WTC11 (cell line): Measurements from ENCODE around the gene PRTN3. TPM values are rescaled to one million over a fixed set of nuclear protein-coding genes. Genes with fewer than 3 reads are reported as not detected.

Experiments used
- ATAC-seq: fragments of 200-7000 bp; cut with Tn5 transposase; 2 replicates; pipeline ENCODE4 v1.10.0; 2021; ENCODE audit warnings: mild to moderate bottlenecking, moderate library complexity
- CTCF ChIA-PET: fragments of 300-600 bp; sonication (Branson Sonifier 250); formaldehyde crosslinking; loops from one replicate; lab custom pipeline; 2021; ENCODE audit warnings: antibody characterized with exemption; lab: Charles Lee
- POLR2A ChIA-PET: fragments of 350-600 bp; sonication (Branson Sonifier 250); formaldehyde crosslinking; loops from one replicate; lab custom pipeline; 2021; ENCODE audit warnings: antibody characterized with exemption; lab: Charles Lee
- DNase-seq: peaks from one replicate; pipeline ENCODE4 v3.0.0; 2021; ENCODE audit warnings: low spot score
- H3K27ac Mint-ChIP-seq: 2 replicates; pipeline ENCODE4 v1.8.0; 2021; ENCODE audit warnings: mixed read lengths
- H3K27me3 Mint-ChIP-seq: 2 replicates; pipeline ENCODE4 v1.8.0; 2021; ENCODE audit warnings: low read depth, mild to moderate bottlenecking, moderate library complexity, mixed read lengths
- H3K36me3 Mint-ChIP-seq: 2 replicates; pipeline ENCODE4 v1.8.0; 2021; ENCODE audit warnings: mixed read lengths
- H3K4me1 Mint-ChIP-seq: 2 replicates; pipeline ENCODE4 v1.8.0; 2022; ENCODE audit warnings: mixed read lengths
- H3K4me3 Mint-ChIP-seq: 2 replicates; pipeline ENCODE4 v1.8.0; 2021; ENCODE audit warnings: mild to moderate bottlenecking, moderate library complexity, mixed read lengths
- H3K9me3 Mint-ChIP-seq: 2 replicates; pipeline ENCODE4 v1.8.0; 2021; ENCODE audit warnings: mixed read lengths
- EMX1 ChIP-seq: fragments of 250-450 bp; sonication (Bioruptor Pico); IDR thresholded peaks from 2 replicates; pipeline ENCODE4 v1.8.0; 2021; ENCODE audit warnings: mild to moderate bottlenecking
- FOXP1 ChIP-seq: sonication (generic); formaldehyde crosslinking; IDR thresholded peaks from 2 replicates; pipeline ENCODE4 v1.8.0; 2022; ENCODE audit warnings: missing genetic modification reagents, mild to moderate bottlenecking, moderate library complexity, borderline replicate concordance
- GRHL2 ChIP-seq: fragments of 250-450 bp; sonication (Bioruptor Pico); IDR thresholded peaks from 2 replicates; pipeline ENCODE4 v1.8.0; 2022; ENCODE audit warnings: mild to moderate bottlenecking, moderate library complexity; ENCODE audit not compliant: insufficient replicate concordance, severe bottlenecking
- JUN ChIP-seq: sonication (generic); formaldehyde crosslinking; IDR thresholded peaks from 2 replicates; pipeline ENCODE4 v1.8.0; 2023; ENCODE audit warnings: mild to moderate bottlenecking, missing genetic modification reagents
- ZNF423 ChIP-seq: fragments of 250-450 bp; sonication (Bioruptor Pico); IDR thresholded peaks from 2 replicates; pipeline ENCODE4 v2.1.2; 2022; ENCODE audit warnings: mild to moderate bottlenecking, moderate library complexity
- total RNA-seq: library from RNA; stranded (reverse); gene quantifications from 3 replicates; pipeline ENCODE4 v1.2.3, GENCODE V29; 2021
- TF ChIP-seq, protein P1 (sequence below): sonication (generic); formaldehyde crosslinking; IDR thresholded peaks from 2 replicates; pipeline ENCODE4 v1.8.1; 2022; ENCODE audit warnings: mild to moderate bottlenecking, moderate library complexity, missing genetic modification reagents
- TF ChIP-seq, protein P2 (sequence below): sonication (generic); formaldehyde crosslinking; IDR thresholded peaks from 2 replicates; pipeline ENCODE4 v1.8.0; 2022; ENCODE audit warnings: mild to moderate bottlenecking, missing genetic modification reagents
- TF ChIP-seq, protein P3 (sequence below): sonication (generic); formaldehyde crosslinking; IDR thresholded peaks from 2 replicates; pipeline ENCODE4 v1.8.1; 2022; ENCODE audit warnings: low read depth, mild to moderate bottlenecking, moderate library complexity, missing genetic modification reagents, borderline replicate concordance
- TF ChIP-seq, protein P4 (sequence below): sonication (generic); formaldehyde crosslinking; IDR thresholded peaks from 2 replicates; pipeline ENCODE4 v1.8.1; 2023; ENCODE audit warnings: mild to moderate bottlenecking, moderate library complexity, missing genetic modification reagents

The PRTN3 gene
- total RNA-seq, 1 experiment from 2014 or later, result 0.61 TPM

DNA sequence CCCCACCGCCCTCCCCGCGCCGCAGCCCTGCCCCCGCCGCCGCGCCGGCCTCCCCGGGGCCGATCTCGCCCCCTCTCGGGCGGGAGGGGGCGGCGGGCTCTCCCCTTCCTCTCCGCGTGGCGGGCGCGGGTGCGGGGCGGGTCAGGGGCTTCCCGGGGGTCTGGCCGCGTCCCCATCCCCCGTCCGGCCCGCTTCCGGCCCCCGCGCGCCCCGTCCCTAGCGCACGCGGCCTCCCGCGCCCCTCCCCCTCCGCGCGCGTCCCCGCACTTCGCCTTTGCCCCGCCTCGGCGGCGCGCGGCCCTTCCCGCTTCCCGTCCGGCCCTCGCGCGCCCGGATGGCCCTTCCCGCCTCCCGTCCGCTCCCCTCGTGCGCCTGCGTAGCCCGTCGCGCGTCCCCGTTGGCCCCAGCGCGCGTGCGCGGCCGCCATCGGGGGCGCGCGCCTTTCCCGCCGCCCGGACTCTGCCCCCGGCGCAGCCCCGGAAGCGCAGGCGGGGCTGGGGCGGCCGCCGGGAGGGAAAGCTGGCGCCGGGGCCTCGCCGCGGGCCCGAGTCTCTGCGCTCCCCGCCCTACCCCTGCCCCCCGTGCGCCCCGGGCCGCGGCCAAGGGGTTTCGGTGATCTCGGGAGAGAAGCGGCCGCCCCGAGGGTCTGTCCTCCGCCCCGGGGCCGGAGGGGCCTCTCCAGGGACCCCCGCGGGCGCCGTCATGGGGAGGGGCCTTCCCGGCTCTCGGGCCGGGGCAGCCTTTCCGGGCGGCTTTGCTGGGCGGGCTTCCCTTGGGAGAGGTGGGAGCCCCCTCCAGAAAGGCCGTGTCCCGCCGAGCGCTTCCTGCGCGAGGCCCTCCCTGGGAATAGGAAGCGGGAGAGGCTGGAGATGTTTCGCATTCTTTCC is 43.0 kb upstream of the PRTN3 start:
- ChIA-PET CTCF (interaction anchor here (1.0 kb wide), 1 partner anchor 56 kb away, joined by 3 read pairs; no protein-coding TSS in a partner anchor), POLR2A (interaction anchor here (0.5 to 1.4 kb wide), 2 partner anchors 14 to 44 kb away, joined by 3 to 5 read pairs; no protein-coding TSS in a partner anchor)
- Mint-ChIP-seq H3K4me3 (peak overlapping the region; percentile 87), H3K27ac (peak overlapping the region; percentile 95), H3K36me3 (peaks cover 27% of the 10 kb centered on the region), H3K27me3 (no peaks in the 10 kb centered on the region), H3K4me1 (peaks cover 38% of the 10 kb centered on the region)
- peak; percentile 82 for DNase-seq
- ATAC-seq, result peak; percentile 1
- TF ChIP-seq ZNF423, result no peak
- 0 out of 2 replicates have a peak, but pooled peaks have one; percentile 18 for TF ChIP-seq JUN (CRISPR knock-in tag)
- TF ChIP-seq, protein P1, sequence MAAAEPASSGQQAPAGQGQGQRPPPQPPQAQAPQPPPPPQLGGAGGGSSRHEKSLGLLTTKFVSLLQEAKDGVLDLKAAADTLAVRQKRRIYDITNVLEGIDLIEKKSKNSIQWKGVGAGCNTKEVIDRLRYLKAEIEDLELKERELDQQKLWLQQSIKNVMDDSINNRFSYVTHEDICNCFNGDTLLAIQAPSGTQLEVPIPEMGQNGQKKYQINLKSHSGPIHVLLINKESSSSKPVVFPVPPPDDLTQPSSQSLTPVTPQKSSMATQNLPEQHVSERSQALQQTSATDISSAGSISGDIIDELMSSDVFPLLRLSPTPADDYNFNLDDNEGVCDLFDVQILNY (CRISPR knock-in tag), result peak; percentile 94
- TF ChIP-seq EMX1 (CRISPR knock-in tag), result 0 out of 2 replicates have a peak, but pooled peaks have one; percentile 22
- no peak for TF ChIP-seq GRHL2 (CRISPR knock-in tag)
- TF ChIP-seq, protein P2, sequence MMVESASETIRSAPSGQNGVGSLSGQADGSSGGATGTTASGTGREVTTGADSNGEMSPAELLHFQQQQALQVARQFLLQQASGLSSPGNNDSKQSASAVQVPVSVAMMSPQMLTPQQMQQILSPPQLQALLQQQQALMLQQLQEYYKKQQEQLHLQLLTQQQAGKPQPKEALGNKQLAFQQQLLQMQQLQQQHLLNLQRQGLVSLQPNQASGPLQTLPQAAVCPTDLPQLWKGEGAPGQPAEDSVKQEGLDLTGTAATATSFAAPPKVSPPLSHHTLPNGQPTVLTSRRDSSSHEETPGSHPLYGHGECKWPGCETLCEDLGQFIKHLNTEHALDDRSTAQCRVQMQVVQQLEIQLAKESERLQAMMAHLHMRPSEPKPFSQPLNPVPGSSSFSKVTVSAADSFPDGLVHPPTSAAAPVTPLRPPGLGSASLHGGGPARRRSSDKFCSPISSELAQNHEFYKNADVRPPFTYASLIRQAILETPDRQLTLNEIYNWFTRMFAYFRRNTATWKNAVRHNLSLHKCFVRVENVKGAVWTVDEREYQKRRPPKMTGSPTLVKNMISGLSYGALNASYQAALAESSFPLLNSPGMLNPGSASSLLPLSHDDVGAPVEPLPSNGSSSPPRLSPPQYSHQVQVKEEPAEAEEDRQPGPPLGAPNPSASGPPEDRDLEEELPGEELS (CRISPR knock-in tag), result peak; percentile 63; the same call in 1 of the 2 replicates
- peak; percentile 86; the same call in 1 of the 2 replicates for TF ChIP-seq FOXP1
- TF ChIP-seq, protein P3, sequence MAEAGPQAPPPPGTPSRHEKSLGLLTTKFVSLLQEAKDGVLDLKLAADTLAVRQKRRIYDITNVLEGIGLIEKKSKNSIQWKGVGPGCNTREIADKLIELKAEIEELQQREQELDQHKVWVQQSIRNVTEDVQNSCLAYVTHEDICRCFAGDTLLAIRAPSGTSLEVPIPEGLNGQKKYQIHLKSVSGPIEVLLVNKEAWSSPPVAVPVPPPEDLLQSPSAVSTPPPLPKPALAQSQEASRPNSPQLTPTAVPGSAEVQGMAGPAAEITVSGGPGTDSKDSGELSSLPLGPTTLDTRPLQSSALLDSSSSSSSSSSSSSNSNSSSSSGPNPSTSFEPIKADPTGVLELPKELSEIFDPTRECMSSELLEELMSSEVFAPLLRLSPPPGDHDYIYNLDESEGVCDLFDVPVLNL (CRISPR knock-in tag), result peak; percentile 76; the same call in 1 of the 2 replicates
- TF ChIP-seq, all 79 proteins: peak for 6
- no peaks in the 10 kb centered on the region for H3K9me3 Mint-ChIP-seq

DNA sequence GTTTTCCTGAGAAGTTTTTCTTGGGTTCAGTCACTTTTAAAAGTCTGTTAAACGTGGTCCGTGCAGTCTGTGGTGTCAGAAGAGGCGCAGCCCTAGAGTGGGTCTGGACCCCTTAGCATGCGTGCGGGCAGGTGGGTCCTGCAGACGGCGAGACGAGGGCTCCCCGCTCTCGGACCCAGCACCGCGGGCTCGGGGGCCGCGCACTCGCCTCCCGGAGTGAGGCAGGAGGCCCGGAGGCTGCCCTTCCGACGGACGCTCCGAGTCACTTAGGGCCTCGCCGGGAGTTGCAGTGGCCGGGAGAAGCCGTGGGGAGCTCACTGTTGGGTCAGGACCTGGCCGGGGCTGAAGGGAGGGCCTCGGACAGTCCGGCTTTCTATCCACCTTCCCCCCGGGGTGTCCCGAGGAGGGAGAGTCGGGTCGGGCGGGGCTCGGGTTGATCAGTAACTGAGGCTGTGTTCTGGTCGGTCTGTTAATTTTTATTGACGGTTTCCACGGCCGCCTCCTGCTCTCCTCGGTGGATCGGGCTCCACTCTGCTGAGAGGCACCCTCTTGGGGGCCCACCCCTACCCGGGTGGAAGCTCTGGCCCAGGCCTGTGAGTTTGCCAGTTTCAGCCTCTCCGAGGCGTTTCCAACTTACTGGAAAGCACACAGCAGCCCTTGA is 42.3 kb upstream of the PRTN3 start:
- H3K4me3 Mint-ChIP-seq, result peak overlapping the region; percentile 87
- H3K4me1 Mint-ChIP-seq, result peaks cover 42% of the 10 kb centered on the region
- POLR2A ChIA-PET, result interaction anchor here (0.5 to 1.5 kb wide), 5 partner anchors 10 to 118 kb away, joined by 3 to 5 read pairs (median 4); no protein-coding TSS in a partner anchor
- TF ChIP-seq, protein P1 (CRISPR knock-in tag), result no peak
- TF ChIP-seq, protein P4, sequence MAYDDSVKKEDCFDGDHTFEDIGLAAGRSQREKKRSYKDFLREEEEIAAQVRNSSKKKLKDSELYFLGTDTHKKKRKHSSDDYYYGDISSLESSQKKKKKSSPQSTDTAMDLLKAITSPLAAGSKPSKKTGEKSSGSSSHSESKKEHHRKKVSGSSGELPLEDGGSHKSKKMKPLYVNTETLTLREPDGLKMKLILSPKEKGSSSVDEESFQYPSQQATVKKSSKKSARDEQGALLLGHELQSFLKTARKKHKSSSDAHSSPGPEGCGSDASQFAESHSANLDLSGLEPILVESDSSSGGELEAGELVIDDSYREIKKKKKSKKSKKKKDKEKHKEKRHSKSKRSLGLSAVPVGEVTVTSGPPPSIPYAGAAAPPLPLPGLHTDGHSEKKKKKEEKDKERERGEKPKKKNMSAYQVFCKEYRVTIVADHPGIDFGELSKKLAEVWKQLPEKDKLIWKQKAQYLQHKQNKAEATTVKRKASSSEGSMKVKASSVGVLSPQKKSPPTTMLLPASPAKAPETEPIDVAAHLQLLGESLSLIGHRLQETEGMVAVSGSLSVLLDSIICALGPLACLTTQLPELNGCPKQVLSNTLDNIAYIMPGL (CRISPR knock-in tag), result 0 out of 2 replicates have a peak, but pooled peaks have one; percentile 2
- no peak for ATAC-seq
- CTCF ChIA-PET, result interaction anchor here (0.9 to 1.4 kb wide), 4 partner anchors 25 to 284 kb away, joined by 3 to 6 read pairs (median 3); no protein-coding TSS in a partner anchor
- H3K27me3 Mint-ChIP-seq, result no peaks in the 10 kb centered on the region
- H3K9me3 Mint-ChIP-seq, result no peaks in the 10 kb centered on the region
- peaks cover 32% of the 10 kb centered on the region for H3K36me3 Mint-ChIP-seq
- no peak for DNase-seq
- H3K27ac Mint-ChIP-seq, result peak overlapping the region; percentile 97
